ENCODE measurements around the gene YWHAH. TPM values are rescaled to one million over a fixed set of nuclear protein-coding genes. Genes with fewer than 3 reads are reported as not detected.

Gene YWHAH
- total RNA-seq, 2 donors from 2014 or later, result 62.6 to 77.8 TPM

DNA sequence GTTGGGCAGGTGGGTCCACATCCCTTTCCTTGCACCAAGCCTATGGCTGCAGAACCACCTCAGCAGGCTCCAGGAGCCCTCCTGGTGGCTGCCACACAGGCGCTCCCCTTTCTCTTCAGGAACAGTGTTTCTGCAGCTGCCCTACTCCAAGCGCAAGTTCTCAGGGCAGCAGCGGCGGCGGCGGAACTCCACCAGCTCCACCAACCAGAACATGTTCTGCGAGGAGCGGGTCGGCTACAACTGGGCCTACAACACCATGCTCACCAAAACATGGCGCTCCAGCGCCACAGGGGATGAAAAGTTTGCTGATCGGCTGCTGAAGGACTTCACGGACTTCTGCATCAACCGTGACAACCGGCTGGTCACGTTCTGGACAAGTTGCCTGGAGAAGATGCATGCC, 38.2 kb upstream of the YWHAH start:
- TF ChIP-seq CTCF (IDR thresholded peaks at IDR 0.05) (no peak), POLR2A (IDR thresholded peaks at IDR 0.05) (no peak)
- intact Hi-C loops (cut with DNase I), result loop anchor here (10.0 kb wide), 1 partner anchor 61 kb away; no protein-coding TSS in a partner anchor
- ATAC-seq, result no peak
- Histone ChIP-seq H3K27me3 (no peaks in the 10 kb centered on the region), H3K9me3 (no peaks in the 10 kb centered on the region), H3K4me3 (no peak overlapping the region), H3K36me3 (replicated peaks in 1 of 2; ENCODE audit: insufficient read depth in 1 of 2, low read depth in 2 of 2) (no peaks in the 10 kb centered on the region), H3K27ac (no peak overlapping the region), H3K4me1 (no peaks in the 10 kb centered on the region)
- DNase-seq, result no peak
- 86 to 93% methylated on average over 1 to 16 of the region's 16 CpGs for WGBS, 2 donors

DNA sequence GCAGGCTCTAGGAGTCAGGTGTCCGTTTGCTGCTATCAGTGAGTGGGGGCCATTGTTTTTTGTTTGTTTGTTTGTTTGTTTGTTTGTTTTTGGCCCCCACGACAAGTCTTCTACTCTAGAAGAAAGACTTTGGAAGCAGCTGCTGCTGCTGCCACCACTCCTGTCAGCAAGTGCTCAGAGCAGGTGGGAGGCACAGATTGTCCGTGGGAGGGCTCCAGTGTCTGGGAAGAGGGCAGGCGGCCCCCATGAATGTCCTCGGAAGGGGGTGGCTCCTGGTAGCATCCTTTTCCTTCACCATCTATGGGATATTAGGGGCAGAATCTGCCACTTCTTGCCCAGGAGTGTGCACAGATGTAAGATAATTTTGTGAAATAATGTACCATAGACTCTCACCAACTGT, 37.8 kb upstream of the YWHAH start:
- TF ChIP-seq POLR2A (IDR thresholded peaks at IDR 0.05) (no peak), CTCF (IDR thresholded peaks at IDR 0.05) (no peak)
- no peak for ATAC-seq
- Histone ChIP-seq H3K27ac (no peak overlapping the region), H3K4me3 (no peak overlapping the region), H3K36me3 (replicated peaks in 1 of 2; ENCODE audit: insufficient read depth in 1 of 2, low read depth in 2 of 2) (no peaks in the 10 kb centered on the region), H3K27me3 (no peaks in the 10 kb centered on the region), H3K9me3 (no peaks in the 10 kb centered on the region), H3K4me1 (no peaks in the 10 kb centered on the region)
- WGBS, 2 donors, result 84 to 87% methylated on average over 5 of the region's 5 CpGs
- no peak for DNase-seq
- intact Hi-C loops (cut with DNase I), result loop anchor here (10.0 kb wide), 1 partner anchor 62 kb away; no protein-coding TSS in a partner anchor

- Histone ChIP-seq H3K27ac (no peak overlapping the region), H3K36me3 (replicated peaks in 1 of 2; ENCODE audit: insufficient read depth in 1 of 2, low read depth in 2 of 2) (no peaks in the 10 kb centered on the region), H3K27me3 (no peaks in the 10 kb centered on the region), H3K4me1 (no peaks in the 10 kb centered on the region), H3K9me3 (no peaks in the 10 kb centered on the region), H3K4me3 (no peak overlapping the region)
- WGBS, 2 donors, result 87% methylated on average over 5 of the region's 5 CpGs
- TF ChIP-seq POLR2A (IDR thresholded peaks at IDR 0.05) (no peak), CTCF (IDR thresholded peaks at IDR 0.05) (no peak)
- no peak for DNase-seq
- no peak for ATAC-seq
- intact Hi-C loops (cut with DNase I), result loop anchor here (10.0 kb wide), 1 partner anchor 65 kb away; no protein-coding TSS in a partner anchor
Measured at GRCh38 chr22:31909977-31910376, 34.4 kb upstream of the YWHAH start.

DNA sequence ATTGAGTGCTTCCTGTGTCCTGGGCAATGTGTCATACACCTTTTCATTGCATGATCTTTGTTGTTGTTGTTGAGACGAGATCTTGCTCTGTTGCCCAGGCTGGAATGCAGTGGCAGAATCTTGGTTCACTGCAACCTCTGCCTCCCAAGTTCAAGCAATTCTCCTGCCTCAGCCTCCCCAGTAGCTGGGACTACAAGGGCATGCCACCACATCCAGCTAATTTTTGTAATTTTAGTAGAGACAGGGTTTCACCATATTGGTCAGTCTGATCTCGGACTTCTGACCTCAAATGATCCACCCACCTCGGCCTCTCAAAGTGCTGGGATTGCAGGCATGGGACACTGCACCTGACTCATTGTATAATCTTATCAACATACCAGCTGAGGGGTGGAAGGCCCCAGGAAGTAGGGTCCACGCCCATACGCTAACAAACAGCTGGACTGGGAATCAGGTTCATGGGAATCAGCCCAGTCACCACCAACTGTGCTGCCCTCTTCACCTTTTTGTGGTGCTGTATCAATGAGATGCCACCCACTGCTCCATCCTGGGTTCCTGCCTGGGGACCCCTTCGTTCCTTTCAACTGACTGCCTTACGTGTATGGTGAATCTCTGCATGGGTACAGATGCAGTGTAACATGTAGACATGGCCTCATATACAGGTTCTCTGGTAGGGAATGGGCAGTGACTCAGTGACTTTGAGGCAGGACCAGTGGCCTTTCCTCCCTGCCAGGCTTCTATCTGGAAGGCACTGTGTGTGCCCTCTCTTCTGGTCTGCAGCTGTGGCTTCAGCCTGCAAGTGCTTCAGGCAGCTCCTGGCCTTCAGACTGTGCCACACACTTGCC, 32.5 kb upstream of the YWHAH start:
- no peaks in the 10 kb centered on the region for H3K4me1 ChIP-seq
- no peak for TF ChIP-seq POLR2A (IDR thresholded peaks at IDR 0.05)
- no peak for TF ChIP-seq CTCF (IDR thresholded peaks at IDR 0.05)
- 45 to 72% methylated on average over 5 to 7 of the region's 7 CpGs for WGBS, 2 donors
- no peak for ATAC-seq
- no peak overlapping the region for H3K4me3 ChIP-seq
- H3K9me3 ChIP-seq, result no peaks in the 10 kb centered on the region
- DNase-seq, result no peak
- no peaks in the 10 kb centered on the region for H3K36me3 ChIP-seq (replicated peaks in 1 of 2; ENCODE audit: insufficient read depth in 1 of 2, low read depth in 2 of 2)
- no peaks in the 10 kb centered on the region for H3K27me3 ChIP-seq
- intact Hi-C loops (cut with DNase I), result no loop called here
- no peak overlapping the region for H3K27ac ChIP-seq

GRCh38 chr22:31912407-31912743, 32.0 kb upstream of the YWHAH start:
- 63 to 80% methylated on average over 1 of the region's 1 CpG for WGBS, 2 donors
- intact Hi-C loops (cut with DNase I), result no loop called here
- DNase-seq (no peak), ATAC-seq (no peak)
- TF ChIP-seq POLR2A (IDR thresholded peaks at IDR 0.05) (no peak), CTCF (IDR thresholded peaks at IDR 0.05) (no peak)
- Histone ChIP-seq H3K27me3 (no peaks in the 10 kb centered on the region), H3K27ac (no peak overlapping the region), H3K36me3 (replicated peaks in 1 of 2; ENCODE audit: insufficient read depth in 1 of 2, low read depth in 2 of 2) (no peaks in the 10 kb centered on the region), H3K4me1 (no peaks in the 10 kb centered on the region), H3K9me3 (no peaks in the 10 kb centered on the region), H3K4me3 (no peak overlapping the region)

All from body of pancreas (tissue), 4 donors.